Measurements from ENCODE around the gene TANK. TPM values are rescaled to one million over a fixed set of nuclear protein-coding genes. Genes with fewer than 3 reads are reported as not detected.

The TANK gene
- total and polyA plus RNA-seq, 4 donors = 35.2 to 144 (median 61.0) TPM

GRCh38 chr2:161134547-161135518, 25.4 kb upstream of the TANK start:
- no peak for TF ChIP-seq CTCF (IDR thresholded peaks at IDR 0.05; ENCODE audit: control extremely low read depth, extremely low read depth)
- Histone ChIP-seq H3K36me3 (ENCODE audit: control insufficient read depth in 4 of 4, insufficient read depth in 4 of 4, low read length in 4 of 4) (no peaks in the 10 kb centered on the region), H3K9ac (ENCODE audit: insufficient read depth in 1 of 2, low read length in 2 of 2) (no peak overlapping the region), H3K27ac (ENCODE audit: low read depth in 1 of 2, low read length in 1 of 2) (peak overlapping the region in 1 of 2 donors; percentile 82), H3K9me3 (ENCODE audit: control insufficient read depth in 4 of 4, insufficient read depth in 3 of 4, low read length in 3 of 4) (no peaks in the 10 kb centered on the region), H3K27me3 (ENCODE audit: control insufficient read depth in 3 of 3, insufficient read depth in 3 of 3, low read length in 2 of 3) (no peaks in the 10 kb centered on the region), H3K4me3 (no peak overlapping the region), H3K4me1 (ENCODE audit: control insufficient read depth in 5 of 5, insufficient read depth in 5 of 5, low read length in 5 of 5) (peaks cover 0 to 27% (median 6%) of the 10 kb centered on the region in 5 donors)
- ATAC-seq (ENCODE audit: insufficient read depth, low FRiP score) (no peak), DNase-seq (peak; percentile 56 to 75 (median 67))
- 59 to 61% methylated on average over 9 of the region's 9 CpGs for WGBS, 2 donors

GRCh38 chr2:161135951-161136593, 24.2 kb upstream of the TANK start:
- 28 to 38% methylated on average over 4 of the region's 4 CpGs for WGBS, 2 donors
- TF ChIP-seq CTCF (IDR thresholded peaks at IDR 0.05; ENCODE audit: control extremely low read depth, extremely low read depth) = no peak
- H3K4me3 ChIP-seq = no peak overlapping the region
- H3K9ac ChIP-seq (ENCODE audit: insufficient read depth in 1 of 2, low read length in 2 of 2) = no peak overlapping the region
- DNase-seq (peak in 1 of 3 donors; percentile 23), ATAC-seq (ENCODE audit: insufficient read depth, low FRiP score) (no peak)
- H3K9me3 ChIP-seq (ENCODE audit: control insufficient read depth in 4 of 4, insufficient read depth in 3 of 4, low read length in 3 of 4) = no peaks in the 10 kb centered on the region
- H3K27ac ChIP-seq (ENCODE audit: low read depth in 1 of 2, low read length in 1 of 2) = peak overlapping the region in 1 of 2 donors; percentile 35
- no peaks in the 10 kb centered on the region for H3K36me3 ChIP-seq (ENCODE audit: control insufficient read depth in 4 of 4, insufficient read depth in 4 of 4, low read length in 4 of 4)
- peaks cover 0 to 27% (median 6%) of the 10 kb centered on the region in 5 donors for H3K4me1 ChIP-seq (ENCODE audit: control insufficient read depth in 5 of 5, insufficient read depth in 5 of 5, low read length in 5 of 5)
- H3K27me3 ChIP-seq (ENCODE audit: control insufficient read depth in 3 of 3, insufficient read depth in 3 of 3, low read length in 2 of 3) = no peaks in the 10 kb centered on the region

GRCh38 chr2:161136696-161137324, 23.4 kb upstream of the TANK start:
- H3K9ac ChIP-seq (ENCODE audit: insufficient read depth in 1 of 2, low read length in 2 of 2) = no peak overlapping the region
- H3K4me1 ChIP-seq (ENCODE audit: control insufficient read depth in 5 of 5, insufficient read depth in 5 of 5, low read length in 5 of 5) = peaks cover 0 to 27% (median 6%) of the 10 kb centered on the region in 5 donors
- H3K27ac ChIP-seq (ENCODE audit: low read depth in 1 of 2, low read length in 1 of 2) = peak overlapping the region; percentile 39 to 45
- H3K27me3 ChIP-seq (ENCODE audit: control insufficient read depth in 3 of 3, insufficient read depth in 3 of 3, low read length in 2 of 3) = no peaks in the 10 kb centered on the region
- DNase-seq (peak in 2 of 3 donors; percentile 30 to 43), ATAC-seq (ENCODE audit: insufficient read depth, low FRiP score) (peak; percentile 68)
- no peak for TF ChIP-seq CTCF (IDR thresholded peaks at IDR 0.05; ENCODE audit: control extremely low read depth, extremely low read depth)
- no peaks in the 10 kb centered on the region for H3K36me3 ChIP-seq (ENCODE audit: control insufficient read depth in 4 of 4, insufficient read depth in 4 of 4, low read length in 4 of 4)
- peaks cover 0 to 2% (median 0%) of the 10 kb centered on the region in 4 donors for H3K9me3 ChIP-seq (ENCODE audit: control insufficient read depth in 4 of 4, insufficient read depth in 3 of 4, low read length in 3 of 4)
- WGBS, 2 donors = 23% methylated on average over 4 of the region's 4 CpGs
- H3K4me3 ChIP-seq = no peak overlapping the region
